GM23338 (cell line): Measurements from ENCODE around the gene ZNF749.

ENCODE experiments used
- CREB1 ChIP-seq: fragments of 250-450 bp; sonication (Bioruptor Pico); IDR thresholded peaks from 2 replicates; pipeline ENCODE4 v1.5.0; 2020; ENCODE audit warnings: low read depth, mild to moderate bottlenecking, moderate library complexity
- ETS1 ChIP-seq: IDR thresholded peaks from 2 replicates; pipeline ENCODE4 v1.6.1; 2016; ENCODE audit warnings: antibody characterized with exemption
- EZH2 ChIP-seq: fragments of 200-600 bp; sonication (generic); IDR thresholded peaks from one replicate; pipeline ENCODE4 v1.8.0; 2017; ENCODE audit warnings: antibody characterized with exemption, mild to moderate bottlenecking, low read depth; ENCODE audit not compliant: unreplicated experiment
- EZH2phosphoT487 ChIP-seq: fragments of 200-600 bp; sonication (generic); IDR thresholded peaks from one replicate; pipeline ENCODE4 v1.8.1; 2018; ENCODE audit warnings: antibody characterized with exemption; ENCODE audit not compliant: unreplicated experiment
- JUNB ChIP-seq: IDR thresholded peaks from one replicate; pipeline ENCODE4 v1.6.1; 2016; ENCODE audit warnings: antibody characterized with exemption; ENCODE audit not compliant: unreplicated experiment
- NANOG ChIP-seq: IDR thresholded peaks from 2 replicates; pipeline ENCODE4 v1.6.1; 2016; ENCODE audit warnings: antibody characterized with exemption, borderline replicate concordance
- POLR2AphosphoS5 ChIP-seq: IDR thresholded peaks from 2 replicates; pipeline ENCODE4 v1.6.1; 2016; ENCODE audit warnings: antibody characterized with exemption, low read depth
- REST ChIP-seq: IDR thresholded peaks from one replicate; pipeline ENCODE4 v1.6.1; 2018; ENCODE audit warnings: antibody characterized with exemption; ENCODE audit not compliant: unreplicated experiment
- STAT1 ChIP-seq: IDR thresholded peaks from one replicate; pipeline ENCODE4 v1.6.1; 2016; ENCODE audit warnings: antibody characterized with exemption; ENCODE audit not compliant: unreplicated experiment
- ZNF114 ChIP-seq: fragments of 250-450 bp; sonication (Bioruptor Pico); IDR thresholded peaks from 2 replicates; pipeline ENCODE4 v1.5.0; 2020; ENCODE audit warnings: mild to moderate bottlenecking, moderate library complexity
- ZNF462 ChIP-seq: fragments of 250-450 bp; sonication (Bioruptor Pico); IDR thresholded peaks from 2 replicates; pipeline ENCODE4 v1.5.0; 2020; ENCODE audit warnings: mild to moderate bottlenecking, moderate library complexity
- TF ChIP-seq, protein P1 (sequence below), 2 experiments: fragments of 200-600 bp in 1 of 2; sonication (generic) in 1 of 2; conservative IDR thresholded peaks; 2 replicates each; pipeline versions ENCODE4 v1.5.1 to v1.6.1; 2016 to 2017; ENCODE audit warnings: antibody characterized with exemption in 2 of 2, low read depth in 2 of 2, mild to moderate bottlenecking in 2 of 2, moderate library complexity in 1 of 2

GRCh38 chr19:57443121-57443696 lies 8.1 kb downstream of the ZNF749 start:
- TF ChIP-seq, protein P1, sequence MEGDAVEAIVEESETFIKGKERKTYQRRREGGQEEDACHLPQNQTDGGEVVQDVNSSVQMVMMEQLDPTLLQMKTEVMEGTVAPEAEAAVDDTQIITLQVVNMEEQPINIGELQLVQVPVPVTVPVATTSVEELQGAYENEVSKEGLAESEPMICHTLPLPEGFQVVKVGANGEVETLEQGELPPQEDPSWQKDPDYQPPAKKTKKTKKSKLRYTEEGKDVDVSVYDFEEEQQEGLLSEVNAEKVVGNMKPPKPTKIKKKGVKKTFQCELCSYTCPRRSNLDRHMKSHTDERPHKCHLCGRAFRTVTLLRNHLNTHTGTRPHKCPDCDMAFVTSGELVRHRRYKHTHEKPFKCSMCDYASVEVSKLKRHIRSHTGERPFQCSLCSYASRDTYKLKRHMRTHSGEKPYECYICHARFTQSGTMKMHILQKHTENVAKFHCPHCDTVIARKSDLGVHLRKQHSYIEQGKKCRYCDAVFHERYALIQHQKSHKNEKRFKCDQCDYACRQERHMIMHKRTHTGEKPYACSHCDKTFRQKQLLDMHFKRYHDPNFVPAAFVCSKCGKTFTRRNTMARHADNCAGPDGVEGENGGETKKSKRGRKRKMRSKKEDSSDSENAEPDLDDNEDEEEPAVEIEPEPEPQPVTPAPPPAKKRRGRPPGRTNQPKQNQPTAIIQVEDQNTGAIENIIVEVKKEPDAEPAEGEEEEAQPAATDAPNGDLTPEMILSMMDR (conservative IDR thresholded peaks at IDR 0.05; ENCODE audit: low read depth in 2 of 2): no peak
- TF ChIP-seq POLR2AphosphoS5 (no peak), EZH2phosphoT487 (no peak), CREB1 (CRISPR knock-in tag) (no peak), EZH2 (no peak), REST (no peak), ETS1 (no peak), ZNF114 (CRISPR knock-in tag) (no peak), JUNB (no peak), ZNF462 (no peak), NANOG (no peak), STAT1 (no peak)
